ENCODE results near the gene CREB3L1.
A peak's percentile ranks its signal among the peaks of the same experiment; 100 is the strongest.
"Not testable (repeated sequence)": the region's sequence is repeated elsewhere in the genome, so short reads cannot be mapped to it uniquely, and the experiment has no call there.

The CREB3L1 gene

DNA sequence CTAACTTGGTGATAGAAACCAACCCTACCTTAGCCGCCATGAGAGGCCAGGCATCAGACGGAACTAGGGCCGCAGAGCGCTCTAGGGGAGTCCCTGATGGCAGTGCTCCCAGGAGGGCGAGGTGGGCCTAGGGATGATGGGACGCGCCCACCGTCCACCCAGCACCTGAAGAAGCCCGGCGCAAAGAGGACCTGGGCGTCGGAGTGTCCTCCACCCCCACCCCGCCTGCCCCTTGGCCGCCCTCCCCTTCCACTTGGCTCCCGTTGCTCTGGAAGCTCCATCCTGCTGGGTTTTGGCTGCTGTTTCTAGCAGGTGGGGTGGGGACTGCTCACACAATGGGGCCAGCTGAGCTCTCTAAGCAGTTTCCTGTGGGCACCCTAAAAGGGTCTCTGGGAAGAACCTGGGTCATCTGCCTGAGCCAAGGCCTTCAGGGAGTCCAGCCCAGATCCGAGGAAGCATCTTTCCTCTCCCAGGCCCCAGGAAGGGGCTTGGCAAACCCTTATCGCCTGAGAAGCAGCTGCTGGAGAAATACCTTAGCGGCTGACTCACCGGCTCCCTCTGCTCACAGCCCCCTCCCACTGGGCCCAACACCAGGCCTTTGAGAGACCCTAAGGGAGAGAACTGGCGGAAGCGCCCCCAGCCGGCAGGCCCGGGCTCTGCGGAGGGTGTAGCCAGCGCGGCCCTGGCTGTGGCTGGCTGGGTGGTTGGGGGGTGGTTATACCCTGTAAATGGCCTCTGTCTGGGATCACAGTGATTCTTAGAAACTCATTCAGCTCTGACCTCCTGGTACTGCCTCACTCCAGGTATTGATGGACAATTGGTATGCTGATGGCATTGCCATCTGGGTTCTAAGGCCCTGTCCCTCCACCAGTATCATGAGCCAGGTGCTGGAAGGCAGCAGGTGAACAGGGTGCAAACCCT lies 19.3 kb downstream of the CREB3L1 start:
- DNase-seq (ENCODE audit: low read depth): no peak

DNA sequence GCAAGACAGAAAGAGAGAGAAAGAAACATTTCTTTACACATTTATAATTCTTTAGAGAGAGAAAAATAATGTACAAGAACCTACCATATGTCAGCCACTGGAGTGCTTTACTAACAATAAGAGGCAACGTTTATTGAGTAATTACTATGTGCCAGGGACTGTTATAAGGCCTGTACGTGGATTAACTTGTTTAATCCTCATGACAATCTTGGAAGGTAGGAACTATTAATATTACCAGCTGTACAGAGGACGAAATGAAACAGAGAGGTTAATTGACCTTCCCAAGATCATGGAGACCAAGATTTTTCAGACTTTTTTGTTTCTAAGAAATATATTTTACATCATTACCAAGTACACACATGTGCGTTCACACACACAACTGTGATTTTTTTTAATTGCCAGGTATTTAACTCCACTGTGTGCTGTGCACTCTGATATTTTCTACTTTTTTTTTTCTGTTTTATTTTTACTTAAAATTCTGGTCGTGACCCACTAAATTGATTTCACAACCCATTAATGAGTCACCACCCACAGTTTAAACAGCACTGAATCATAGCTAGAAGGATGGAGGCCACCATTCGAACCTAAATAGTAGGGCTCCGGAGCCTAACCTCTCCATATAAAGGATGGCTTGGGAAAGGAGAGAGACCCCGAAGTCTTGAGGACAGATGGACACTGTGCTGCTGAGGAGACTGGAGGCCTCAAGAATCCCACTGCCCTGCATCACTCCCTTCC lies 21.4 kb downstream of the CREB3L1 start:
- DNase-seq (ENCODE audit: low read depth): no peak

GRCh38 chr11:46299451-46299961 lies 22.0 kb downstream of the CREB3L1 start:
- no peak for DNase-seq (ENCODE audit: low read depth)

DNA sequence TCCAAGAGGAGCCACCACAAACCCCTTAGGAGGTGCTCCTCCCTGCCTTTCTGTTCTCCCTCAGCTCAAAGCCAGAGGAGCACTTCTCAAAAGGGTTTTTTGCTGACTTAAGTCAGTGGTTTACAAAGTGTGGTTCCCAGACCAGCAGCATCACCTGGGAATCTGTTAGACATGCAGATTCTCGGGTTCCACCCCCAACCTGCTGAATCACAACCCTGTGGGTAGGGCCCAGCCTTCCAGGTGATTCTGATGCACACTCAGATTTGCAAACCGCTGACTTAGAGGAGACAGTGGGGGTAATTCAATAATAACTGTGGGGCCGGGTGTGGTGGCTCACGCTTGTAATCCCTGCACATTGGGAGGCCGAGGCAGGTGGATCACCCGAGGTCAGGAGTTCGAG lies 22.8 kb downstream of the CREB3L1 start:
- no peak for DNase-seq (ENCODE audit: low read depth)

DNA sequence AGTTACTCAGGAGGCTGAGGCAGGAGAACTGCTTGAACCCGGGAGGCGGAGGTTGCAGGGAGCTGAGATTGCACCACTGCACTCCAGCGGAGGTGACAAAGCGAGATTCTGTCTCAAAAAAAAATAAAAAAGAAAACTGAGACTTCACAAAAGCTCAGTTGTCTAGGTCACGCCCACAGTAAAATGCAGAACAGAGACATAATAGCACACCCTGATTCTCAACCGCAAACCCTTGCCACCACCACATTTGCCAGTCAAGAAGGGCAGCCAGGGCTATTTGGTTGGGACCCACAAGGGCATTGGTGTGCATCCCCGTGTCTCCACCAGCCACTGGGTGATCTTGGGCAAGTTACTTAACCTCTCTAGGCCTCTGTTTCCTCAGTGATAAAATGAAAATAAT lies 25.4 kb downstream of the CREB3L1 start:
- no peak for DNase-seq (ENCODE audit: low read depth)

DNA sequence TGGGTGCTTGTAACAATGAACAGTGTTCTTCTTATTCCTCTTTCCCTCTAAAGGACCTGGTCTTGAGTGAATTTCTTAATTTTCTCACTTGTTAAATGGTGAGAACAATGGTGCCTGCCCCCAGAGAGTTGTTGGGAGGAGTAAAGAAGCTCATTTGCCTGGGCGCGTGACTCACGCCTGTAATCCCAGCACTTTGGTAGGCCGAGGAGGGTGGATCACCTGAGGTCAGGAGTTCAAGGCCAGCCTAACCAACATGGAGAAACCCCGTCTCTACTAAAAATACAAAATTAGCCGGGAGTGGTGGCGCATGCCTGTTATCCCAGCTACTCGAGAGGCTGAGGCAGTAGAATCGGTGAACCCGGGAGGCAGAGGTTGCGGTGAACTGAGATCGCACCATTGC lies 26.6 kb downstream of the CREB3L1 start:
- not testable (repeated sequence) for DNase-seq (ENCODE audit: low read depth)

DNA sequence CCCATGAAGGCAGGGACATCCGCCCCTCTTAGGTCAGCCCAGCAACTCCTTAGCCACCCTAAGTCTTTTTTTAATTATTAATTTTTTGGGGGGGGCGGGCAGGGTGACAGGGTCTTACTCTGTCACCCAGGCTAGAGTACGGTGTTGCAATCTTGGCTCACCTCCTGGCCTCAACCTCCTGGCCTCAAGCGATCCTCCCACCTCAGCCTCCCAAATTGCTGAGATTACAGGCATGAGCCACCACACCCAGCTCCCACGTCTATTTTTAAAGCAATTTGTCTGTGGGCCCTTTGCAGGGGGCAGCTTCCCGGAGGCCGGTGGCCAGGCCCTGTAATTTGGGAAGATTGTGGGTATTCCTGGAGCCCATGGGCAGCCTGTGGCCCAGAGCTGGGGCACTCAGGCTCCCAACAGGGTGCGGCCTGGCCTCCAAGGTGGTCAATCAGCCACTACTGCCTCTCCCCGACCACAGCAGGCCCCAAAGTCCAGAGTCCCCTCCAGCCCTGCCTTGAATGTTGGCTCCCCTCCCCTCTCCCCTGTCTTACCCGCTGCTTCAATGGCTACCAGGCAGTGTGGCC lies 27.2 kb downstream of the CREB3L1 start:
- DNase-seq (ENCODE audit: low read depth): no peak

- DNase-seq (ENCODE audit: low read depth): no peak
These were observed 27.8 kb downstream of the CREB3L1 start for GRCh38 chr11:46305295-46305694.

DNA sequence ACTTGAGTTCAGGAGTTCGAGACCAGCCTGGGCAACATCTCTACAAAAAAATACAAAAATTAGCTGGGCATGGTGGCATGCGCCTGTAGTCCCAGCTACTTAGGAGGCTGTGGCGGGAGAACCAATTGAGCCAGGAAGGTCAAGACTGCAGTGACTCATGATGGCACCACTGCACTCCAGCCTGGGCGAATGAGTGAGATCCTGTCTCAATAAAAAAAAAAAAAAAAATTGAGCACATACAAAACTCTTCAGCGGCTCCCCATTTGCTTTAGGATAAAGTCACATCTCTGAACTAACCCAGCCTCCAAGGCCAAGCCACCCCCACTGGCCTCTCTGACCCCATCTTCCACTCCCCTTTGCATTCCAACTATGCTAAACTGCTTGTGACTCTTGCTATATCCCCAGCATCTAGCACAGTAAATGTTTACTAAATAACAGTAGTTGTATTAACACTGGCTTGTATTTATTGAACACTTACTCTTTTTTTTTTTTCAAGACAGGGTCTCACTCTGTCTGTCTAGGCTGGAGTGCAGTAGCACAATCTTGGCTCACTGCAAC lies 28.9 kb downstream of the CREB3L1 start:
- no peak for DNase-seq (ENCODE audit: low read depth)

DNA sequence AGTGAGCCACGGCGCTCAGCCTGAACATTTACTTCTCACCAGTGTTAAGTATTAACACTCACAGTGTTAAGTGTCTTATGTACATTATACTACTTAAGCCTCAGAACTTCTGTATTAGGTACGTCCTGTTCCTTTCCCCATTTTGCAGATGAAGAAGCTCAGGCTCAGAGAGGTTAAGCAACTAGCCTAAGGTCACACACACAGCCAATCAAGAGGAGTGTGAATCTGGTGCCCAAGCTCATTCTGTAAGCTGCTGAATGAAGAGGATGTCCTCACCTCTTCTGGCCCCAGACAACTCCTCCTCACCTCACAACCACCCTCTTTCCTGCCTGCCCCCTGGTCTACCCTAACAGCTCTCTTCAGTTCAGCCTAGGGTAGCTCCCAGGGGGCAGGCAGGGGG lies 29.9 kb downstream of the CREB3L1 start:
- DNase-seq (ENCODE audit: low read depth): no peak

DNA sequence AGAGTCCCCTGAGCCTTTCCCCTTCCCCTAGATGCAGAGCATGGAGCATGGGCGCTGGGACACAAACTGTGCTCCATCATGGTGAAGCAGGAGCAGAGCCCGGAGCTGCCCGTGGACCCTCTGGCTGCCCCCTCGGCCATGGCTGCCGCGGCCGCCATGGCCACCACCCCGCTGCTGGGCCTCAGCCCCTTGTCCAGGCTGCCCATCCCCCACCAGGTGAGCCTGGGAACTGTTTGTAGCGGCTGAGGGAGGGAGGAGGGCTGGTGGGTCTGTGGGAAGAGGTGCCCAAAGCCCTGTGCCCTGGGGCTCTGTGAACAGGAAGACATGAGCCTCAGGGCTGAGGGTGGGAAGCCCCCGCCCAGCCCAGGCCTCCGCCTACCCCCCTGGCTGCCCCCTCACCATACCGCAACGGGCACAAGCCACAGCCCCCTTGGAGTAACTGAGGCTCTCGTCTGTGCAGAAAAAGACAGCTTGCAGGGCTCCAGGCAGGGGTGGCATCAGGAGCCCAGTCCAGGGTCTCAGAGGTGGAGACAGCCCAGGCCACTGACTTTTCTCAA lies 30.4 kb downstream of the CREB3L1 start:
- DNase-seq (ENCODE audit: low read depth): no peak

- peak; percentile 50 for DNase-seq (ENCODE audit: low read depth)
These were observed 31.4 kb downstream of the CREB3L1 start for GRCh38 chr11:46308631-46309419.

GRCh38 chr11:46309814-46310259 lies 32.4 kb downstream of the CREB3L1 start:
- DNase-seq (ENCODE audit: low read depth): no peak

GRCh38 chr11:46315033-46315738 lies 37.7 kb downstream of the CREB3L1 start:
- peak; percentile 55 for DNase-seq (ENCODE audit: low read depth)

DNA sequence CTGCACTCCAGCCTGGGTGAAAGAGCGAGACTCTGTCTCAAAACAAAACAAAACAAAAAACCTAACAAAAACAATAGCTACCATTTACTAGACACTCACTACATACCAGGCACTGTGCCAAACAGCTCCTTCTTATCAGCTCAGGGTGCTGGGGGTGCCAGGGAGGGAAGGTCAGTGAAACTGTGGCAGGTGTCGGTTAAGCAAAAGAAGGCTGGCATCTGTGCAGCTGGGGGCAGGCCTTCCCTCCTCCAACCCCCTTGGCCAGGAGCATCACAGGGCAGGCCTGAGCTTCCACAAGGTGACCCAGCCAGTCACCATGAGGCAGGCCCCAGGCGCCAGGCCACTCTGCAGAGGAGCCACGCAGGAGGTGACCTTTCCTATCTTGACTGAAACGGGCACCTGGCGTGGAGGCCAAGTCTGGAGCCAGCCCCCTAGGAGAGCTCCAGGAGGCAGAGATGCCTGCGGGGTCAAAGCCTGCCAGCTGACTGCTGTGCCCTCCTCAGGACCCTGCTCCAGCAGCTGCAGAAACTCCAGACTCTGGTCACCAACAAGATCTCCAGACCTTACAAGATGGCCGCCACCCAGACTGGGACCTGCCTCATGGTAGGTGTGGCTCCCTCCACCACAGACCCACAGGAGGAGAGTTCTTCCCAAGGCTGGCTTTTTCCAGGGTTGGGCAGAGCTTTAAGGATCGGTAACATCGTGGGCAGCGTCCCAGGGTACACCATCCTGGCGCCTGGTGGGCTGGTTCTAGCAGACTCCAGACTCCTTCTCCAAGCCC lies 38.5 kb downstream of the CREB3L1 start:
- DNase-seq (ENCODE audit: low read depth): no peak

DNA sequence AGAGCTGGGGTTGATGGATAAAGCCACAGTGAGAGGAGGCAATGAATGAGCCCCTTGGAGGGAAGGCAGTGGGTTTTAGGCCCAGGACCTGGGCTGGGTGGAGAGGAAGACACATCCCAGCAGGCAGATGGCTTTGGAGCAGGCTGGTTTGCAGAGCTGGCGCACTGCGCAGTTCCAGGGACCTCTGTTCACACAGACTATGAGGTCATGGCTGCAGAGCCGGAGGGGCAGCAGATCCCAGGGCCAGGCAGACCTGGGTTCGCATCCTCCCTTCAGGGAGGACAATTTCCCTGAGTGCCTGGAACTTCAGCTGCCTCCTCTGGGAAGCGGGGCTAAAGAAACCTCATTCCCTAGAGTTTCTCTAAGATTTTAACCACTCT lies 41.6 kb downstream of the CREB3L1 start:
- no peak for DNase-seq (ENCODE audit: low read depth)

DNA sequence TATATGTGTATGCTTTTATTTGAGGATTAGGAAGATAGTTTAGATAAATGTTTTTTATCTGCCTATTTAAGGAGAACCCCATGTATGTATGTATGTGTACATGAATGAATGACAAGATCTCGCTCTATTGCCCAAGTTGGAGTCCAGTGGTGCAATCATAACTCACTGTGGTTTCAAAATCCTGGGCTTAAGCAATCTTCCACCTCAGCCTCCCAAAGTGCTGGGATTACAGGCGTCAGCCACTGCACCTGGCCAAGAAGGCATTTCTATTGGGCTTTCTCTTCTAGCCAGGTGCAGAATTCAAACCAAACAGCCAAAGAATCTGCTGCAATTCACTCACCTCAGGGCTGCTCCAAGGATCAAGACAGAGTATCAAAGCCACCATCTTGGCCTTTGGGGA lies 44.3 kb downstream of the CREB3L1 start:
- DNase-seq (ENCODE audit: low read depth): no peak

- no peak for DNase-seq (ENCODE audit: low read depth)
These were observed 45.3 kb downstream of the CREB3L1 start for GRCh38 chr11:46322759-46323158.

GRCh38 chr11:46326813-46327416 lies 49.5 kb downstream of the CREB3L1 start:
- no peak for DNase-seq (ENCODE audit: low read depth)

Data from activated T-helper 9 cell treated with anti-CD3 and anti-CD28 coated beads, Interleukin-2, amount 50 U/mL, for 16 hours (primary cell).